ENCODE data around the gene KATNIP. TPM values are rescaled to one million over a fixed set of nuclear protein-coding genes. Genes with fewer than 3 reads are reported as not detected.
A peak's percentile ranks its signal among the peaks of the same experiment; 100 is the strongest.

The KATNIP gene
- total and polyA plus RNA-seq, 11 donors: 5.8 to 26.3 (median 17.5) TPM

- no peaks in the 10 kb centered on the region for H3K27me3 ChIP-seq
- TF ChIP-seq CTCF (IDR thresholded peaks at IDR 0.05) (no peak), POLR2A (IDR thresholded peaks at IDR 0.05) (no peak)
- H3K9me3 ChIP-seq: no peaks in the 10 kb centered on the region
- H3K4me1 ChIP-seq: peaks cover 0 to 9% (median 0%) of the 10 kb centered on the region in 12 donors
- DNase-seq (no peak), ATAC-seq (no peak)
- peaks cover 0 to 16% (median 3%) of the 10 kb centered on the region in 9 donors for H3K36me3 ChIP-seq
- no peak overlapping the region for H3K27ac ChIP-seq
- intact Hi-C loops (cut with DNase I): no loop called here
- H3K4me3 ChIP-seq: no peak overlapping the region
- WGBS, 4 donors: 38 to 54% (median 38%) methylated on average over 2 of the region's 2 CpGs
Measured at GRCh38 chr16:27582883-27583282, 32.9 kb downstream of the KATNIP start.

GRCh38 chr16:27583634-27584033, 33.7 kb downstream of the KATNIP start:
- intact Hi-C loops (cut with DNase I): no loop called here
- TF ChIP-seq POLR2A (IDR thresholded peaks at IDR 0.05): no peak
- TF ChIP-seq CTCF (IDR thresholded peaks at IDR 0.05): no peak
- 94 to 100% (median 98%) methylated on average over 1 of the region's 1 CpG for WGBS, 4 donors
- ATAC-seq (no peak), DNase-seq (no peak)
- Histone ChIP-seq H3K9me3 (no peaks in the 10 kb centered on the region), H3K27ac (no peak overlapping the region), H3K4me1 (peaks cover 0 to 6% (median 0%) of the 10 kb centered on the region in 12 donors), H3K4me3 (no peak overlapping the region), H3K36me3 (peaks cover 0 to 16% (median 3%) of the 10 kb centered on the region in 9 donors), H3K27me3 (no peaks in the 10 kb centered on the region)

- no peak for TF ChIP-seq POLR2A (IDR thresholded peaks at IDR 0.05)
- no peak for TF ChIP-seq CTCF (IDR thresholded peaks at IDR 0.05)
- H3K27me3 ChIP-seq: no peaks in the 10 kb centered on the region
- intact Hi-C loops (cut with DNase I): no loop called here
- peaks cover 0 to 16% (median 3%) of the 10 kb centered on the region in 9 donors for H3K36me3 ChIP-seq
- WGBS, 4 donors: 92 to 97% (median 95%) methylated on average over 5 of the region's 5 CpGs
- peaks cover 0 to 6% (median 0%) of the 10 kb centered on the region in 12 donors for H3K4me1 ChIP-seq
- no peak for DNase-seq
- ATAC-seq: no peak
- H3K4me3 ChIP-seq: no peak overlapping the region
- no peak overlapping the region for H3K27ac ChIP-seq
- peaks cover 0 to 11% (median 3%) of the 10 kb centered on the region in 12 donors for H3K9me3 ChIP-seq
Measured at GRCh38 chr16:27585200-27585599, 35.3 kb downstream of the KATNIP start.

GRCh38 chr16:27586711-27587110, 36.8 kb downstream of the KATNIP start:
- no peak overlapping the region for H3K4me3 ChIP-seq
- 77 to 89% (median 79%) methylated on average over 8 of the region's 8 CpGs for WGBS, 4 donors
- H3K27me3 ChIP-seq: no peaks in the 10 kb centered on the region
- ATAC-seq (no peak), DNase-seq (no peak)
- peaks cover 0 to 13% (median 3%) of the 10 kb centered on the region in 9 donors for H3K36me3 ChIP-seq
- intact Hi-C loops (cut with DNase I): no loop called here
- H3K9me3 ChIP-seq: peaks cover 0 to 11% (median 3%) of the 10 kb centered on the region in 12 donors
- peak overlapping the region in 1 of 12 donors; percentile 27 for H3K27ac ChIP-seq
- no peak for TF ChIP-seq POLR2A (IDR thresholded peaks at IDR 0.05)
- no peak for TF ChIP-seq CTCF (IDR thresholded peaks at IDR 0.05)
- H3K4me1 ChIP-seq: peaks cover 0 to 6% (median 0%) of the 10 kb centered on the region in 12 donors

Measured in heart left ventricle (tissue), 16 donors.